ENCODE data around the gene SLCO1B3. TPM values are rescaled to one million over a fixed set of nuclear protein-coding genes. Genes with fewer than 3 reads are reported as not detected.

The SLCO1B3 gene
- polyA plus RNA-seq, 2 of the 4 experiments (the other 2 are of a cell fraction) = 25.6 to 73.8 TPM

DNA sequence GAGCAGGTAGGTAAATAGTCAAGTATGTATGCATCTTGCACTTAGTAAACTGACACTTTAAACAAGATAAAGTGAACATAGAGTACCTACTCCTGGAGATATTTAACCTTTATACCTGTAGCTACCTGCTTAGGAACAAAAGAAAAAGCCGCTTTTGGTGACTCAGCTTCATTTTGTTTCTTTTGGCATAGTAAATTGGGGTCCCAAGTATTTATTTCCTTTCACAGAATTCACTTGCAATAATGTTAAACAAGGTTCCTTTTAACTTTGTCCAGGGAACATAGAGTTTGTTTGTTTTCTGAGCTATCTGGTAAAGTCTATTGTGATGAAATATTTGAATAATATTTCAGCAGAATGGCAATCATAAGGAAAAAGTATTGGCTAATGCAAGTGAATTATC is 20.0 kb downstream of the SLCO1B3 start (continued):
- TF ChIP-seq, protein P1, sequence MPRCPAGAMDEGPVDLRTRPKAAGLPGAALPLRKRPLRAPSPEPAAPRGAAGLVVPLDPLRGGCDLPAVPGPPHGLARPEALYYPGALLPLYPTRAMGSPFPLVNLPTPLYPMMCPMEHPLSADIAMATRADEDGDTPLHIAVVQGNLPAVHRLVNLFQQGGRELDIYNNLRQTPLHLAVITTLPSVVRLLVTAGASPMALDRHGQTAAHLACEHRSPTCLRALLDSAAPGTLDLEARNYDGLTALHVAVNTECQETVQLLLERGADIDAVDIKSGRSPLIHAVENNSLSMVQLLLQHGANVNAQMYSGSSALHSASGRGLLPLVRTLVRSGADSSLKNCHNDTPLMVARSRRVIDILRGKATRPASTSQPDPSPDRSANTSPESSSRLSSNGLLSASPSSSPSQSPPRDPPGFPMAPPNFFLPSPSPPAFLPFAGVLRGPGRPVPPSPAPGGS (IDR thresholded peaks at IDR 0.05) = 0 out of 3 replicates have a peak, but pooled peaks have one; percentile 51
- TF ChIP-seq NPAS2 (CRISPR knock-in tag; IDR thresholded peaks at IDR 0.05; ENCODE audit: borderline replicate concordance) (no peak), JUN (IDR thresholded peaks at IDR 0.05) (peak in 1 of 2 experiments; percentile 48; a peak in 1 of 5 replicates), POLR2A (IDR thresholded peaks at IDR 0.05; ENCODE audit: low read length) (no peak), RCOR1 (IDR thresholded peaks at IDR 0.05; ENCODE audit: low read depth, low read length) (no peak), CHD4 (IDR thresholded peaks at IDR 0.05; ENCODE audit: borderline replicate concordance) (no peak), EHF (CRISPR knock-in tag; IDR thresholded peaks at IDR 0.05) (no peak), RAD21 (conservative IDR thresholded peaks at IDR 0.05 in 1 of 2, IDR thresholded peaks at IDR 0.05 in 1 of 2) (no peak), MAZ (IDR thresholded peaks at IDR 0.05; ENCODE audit: borderline replicate concordance, low read depth, low read length) (no peak), MYC (IDR thresholded peaks at IDR 0.05; ENCODE audit: borderline replicate concordance, low read length) (no peak), TP53 (CRISPR knock-in tag; IDR thresholded peaks at IDR 0.05) (no peak)
- TF ChIP-seq, protein P2, sequence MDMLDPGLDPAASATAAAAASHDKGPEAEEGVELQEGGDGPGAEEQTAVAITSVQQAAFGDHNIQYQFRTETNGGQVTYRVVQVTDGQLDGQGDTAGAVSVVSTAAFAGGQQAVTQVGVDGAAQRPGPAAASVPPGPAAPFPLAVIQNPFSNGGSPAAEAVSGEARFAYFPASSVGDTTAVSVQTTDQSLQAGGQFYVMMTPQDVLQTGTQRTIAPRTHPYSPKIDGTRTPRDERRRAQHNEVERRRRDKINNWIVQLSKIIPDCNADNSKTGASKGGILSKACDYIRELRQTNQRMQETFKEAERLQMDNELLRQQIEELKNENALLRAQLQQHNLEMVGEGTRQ (IDR thresholded peaks at IDR 0.05) = no peak

DNA sequence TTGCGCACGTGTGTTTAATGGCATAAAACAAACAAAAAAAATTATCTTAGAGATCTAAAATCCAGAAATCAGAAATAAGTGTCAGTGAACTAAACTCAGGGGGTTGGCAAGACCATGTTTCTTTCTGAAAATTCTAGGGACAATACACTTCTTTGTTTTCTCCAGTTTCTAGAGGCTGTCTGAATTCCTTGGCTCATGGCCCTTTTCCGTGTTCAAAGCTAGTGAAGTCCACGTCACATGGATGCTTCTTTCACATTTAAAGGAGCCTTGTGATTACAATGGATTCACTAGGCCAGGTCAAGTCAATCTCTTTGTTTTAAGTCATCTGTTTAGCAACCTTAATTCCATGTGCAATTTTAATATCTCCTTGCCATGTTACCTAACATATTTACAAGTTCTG is 22.4 kb downstream of the SLCO1B3 start:
- DNase-seq (ENCODE audit: low read depth in 1 of 2, low spot score in 1 of 2) (peak in 1 of 2 experiments; percentile 40), FAIRE-seq (no peak), ATAC-seq (no peak)
- 60% methylated on average over 4 of the region's 4 CpGs for WGBS (ENCODE audit: missing lambda C conversion rate)
- Histone ChIP-seq H3K4me1 (peaks cover 43% of the 10 kb centered on the region), H3K9me3 (no peaks in the 10 kb centered on the region), H3K27ac (peak overlapping the region; percentile 57 to 68; a peak in 4 of 6 replicates), H3K4me2 (peak overlapping the region; percentile 46), H3K4me3 (no peak overlapping the region)
- ChIA-PET POLR2A (no interaction called here), CTCF (no interaction called here)
- TF ChIP-seq POLR2AphosphoS2 (conservative IDR thresholded peaks at IDR 0.05; ENCODE audit: low read length) (no peak), RARB (CRISPR knock-in tag; IDR thresholded peaks at IDR 0.05) (no peak), JUNB (IDR thresholded peaks at IDR 0.05) (no peak), HOXB13 (CRISPR knock-in tag; IDR thresholded peaks at IDR 0.05; ENCODE audit: low read depth) (no peak), ZFP36 (IDR thresholded peaks at IDR 0.05; ENCODE audit: borderline replicate concordance, partially characterized antibody) (no peak), EP300 (IDR thresholded peaks at IDR 0.05) (no peak), NPAS2 (CRISPR knock-in tag; IDR thresholded peaks at IDR 0.05; ENCODE audit: borderline replicate concordance) (no peak), HEYL (CRISPR knock-in tag; IDR thresholded peaks at IDR 0.05) (no peak), EHF (CRISPR knock-in tag; IDR thresholded peaks at IDR 0.05) (no peak), POLR2A (IDR thresholded peaks at IDR 0.05; ENCODE audit: low read length) (no peak), MAFK (IDR thresholded peaks at IDR 0.05; ENCODE audit: partially characterized antibody) (no peak), MAZ (IDR thresholded peaks at IDR 0.05; ENCODE audit: borderline replicate concordance, low read depth, low read length) (no peak), FOSL2 (IDR thresholded peaks at IDR 0.05) (no peak), FOSL2 (CRISPR knock-in tag; IDR thresholded peaks at IDR 0.05) (no peak), ZSCAN20 (CRISPR knock-in tag; IDR thresholded peaks at IDR 0.05) (no peak), TP53 (CRISPR knock-in tag; IDR thresholded peaks at IDR 0.05) (no peak), KDM5A (IDR thresholded peaks at IDR 0.05) (no peak)
- TF ChIP-seq, protein P1 (IDR thresholded peaks at IDR 0.05) = no peak
- TF ChIP-seq, protein P3, sequence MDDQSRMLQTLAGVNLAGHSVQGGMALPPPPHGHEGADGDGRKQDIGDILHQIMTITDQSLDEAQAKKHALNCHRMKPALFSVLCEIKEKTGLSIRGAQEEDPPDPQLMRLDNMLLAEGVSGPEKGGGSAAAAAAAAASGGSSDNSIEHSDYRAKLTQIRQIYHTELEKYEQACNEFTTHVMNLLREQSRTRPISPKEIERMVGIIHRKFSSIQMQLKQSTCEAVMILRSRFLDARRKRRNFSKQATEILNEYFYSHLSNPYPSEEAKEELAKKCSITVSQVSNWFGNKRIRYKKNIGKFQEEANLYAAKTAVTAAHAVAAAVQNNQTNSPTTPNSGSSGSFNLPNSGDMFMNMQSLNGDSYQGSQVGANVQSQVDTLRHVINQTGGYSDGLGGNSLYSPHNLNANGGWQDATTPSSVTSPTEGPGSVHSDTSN (IDR thresholded peaks at IDR 0.05) = no peak
- TF ChIP-seq, protein P4, sequence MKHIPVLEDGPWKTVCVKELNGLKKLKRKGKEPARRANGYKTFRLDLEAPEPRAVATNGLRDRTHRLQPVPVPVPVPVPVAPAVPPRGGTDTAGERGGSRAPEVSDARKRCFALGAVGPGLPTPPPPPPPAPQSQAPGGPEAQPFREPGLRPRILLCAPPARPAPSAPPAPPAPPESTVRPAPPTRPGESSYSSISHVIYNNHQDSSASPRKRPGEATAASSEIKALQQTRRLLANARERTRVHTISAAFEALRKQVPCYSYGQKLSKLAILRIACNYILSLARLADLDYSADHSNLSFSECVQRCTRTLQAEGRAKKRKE (CRISPR knock-in tag; IDR thresholded peaks at IDR 0.05; ENCODE audit: low read depth) = no peak
- TF ChIP-seq, protein P2 (IDR thresholded peaks at IDR 0.05) = no peak

All from A549 (cell line).